Activated naive CD8-positive, alpha-beta T cell treated with anti-CD3 and anti-CD28 coated beads for 36 hours (primary cell): Measurements from ENCODE around the gene DLGAP5. TPM values are rescaled to one million over a fixed set of nuclear protein-coding genes. Genes with fewer than 3 reads are reported as not detected.

ENCODE experiments used
- DNase-seq: peaks from one replicate; pipeline ENCODE4 v3.0.0; 2021
- H3K27ac Mint-ChIP-seq: one replicate; pipeline ENCODE4 v1.8.0; 2022; ENCODE audit warnings: mild to moderate bottlenecking, moderate library complexity, mixed read lengths
- H3K27me3 Mint-ChIP-seq: one replicate; pipeline ENCODE4 v1.8.0; 2022; ENCODE audit warnings: mild to moderate bottlenecking, mixed read lengths
- H3K36me3 Mint-ChIP-seq: one replicate; pipeline ENCODE4 v1.8.0; 2021; ENCODE audit warnings: mild to moderate bottlenecking, mixed read lengths
- H3K4me1 Mint-ChIP-seq: one replicate; pipeline ENCODE4 v1.8.0; 2021; ENCODE audit warnings: mixed read lengths
- H3K4me3 Mint-ChIP-seq: one replicate; pipeline ENCODE4 v1.8.0; 2022; ENCODE audit warnings: mild to moderate bottlenecking, moderate library complexity, mixed read lengths
- H3K9me3 Mint-ChIP-seq: one replicate; pipeline ENCODE4 v1.8.0; 2022; ENCODE audit warnings: mixed read lengths
- total RNA-seq, 2 experiments: library from RNA; stranded (reverse); gene quantifications; one replicate each; pipeline ENCODE4 v1.2.3, GENCODE V29; 2021

The DLGAP5 gene
- total RNA-seq, 2 experiments from 2014 or later: 68.0 to 69.2 TPM

DNA sequence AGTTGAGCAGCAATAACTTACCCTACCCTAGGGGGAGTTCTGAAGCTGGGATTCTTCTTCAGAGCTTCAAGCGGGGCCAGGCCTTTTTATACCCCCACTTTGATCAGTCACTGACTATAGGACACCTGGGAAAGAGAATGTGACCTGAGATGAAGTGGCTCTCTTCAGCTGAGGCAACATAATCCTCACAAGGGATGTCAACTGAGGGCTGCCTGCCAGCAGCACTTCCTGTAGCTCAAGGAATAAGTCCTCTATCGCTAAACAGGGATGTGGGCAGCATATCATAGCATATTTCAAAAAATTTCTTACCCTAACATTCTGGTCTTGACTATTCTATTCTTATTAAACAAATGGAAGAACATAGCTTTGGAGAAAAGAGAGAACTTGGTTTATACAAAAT is 45.0 kb downstream of the DLGAP5 start:
- Mint-ChIP-seq H3K27me3 (peaks cover 3% of the 10 kb centered on the region), H3K36me3 (peaks cover 38% of the 10 kb centered on the region), H3K27ac (no peak overlapping the region), H3K4me3 (no peak overlapping the region), H3K9me3 (no peaks in the 10 kb centered on the region), H3K4me1 (peaks cover 5% of the 10 kb centered on the region)
- DNase-seq: no peak

DNA sequence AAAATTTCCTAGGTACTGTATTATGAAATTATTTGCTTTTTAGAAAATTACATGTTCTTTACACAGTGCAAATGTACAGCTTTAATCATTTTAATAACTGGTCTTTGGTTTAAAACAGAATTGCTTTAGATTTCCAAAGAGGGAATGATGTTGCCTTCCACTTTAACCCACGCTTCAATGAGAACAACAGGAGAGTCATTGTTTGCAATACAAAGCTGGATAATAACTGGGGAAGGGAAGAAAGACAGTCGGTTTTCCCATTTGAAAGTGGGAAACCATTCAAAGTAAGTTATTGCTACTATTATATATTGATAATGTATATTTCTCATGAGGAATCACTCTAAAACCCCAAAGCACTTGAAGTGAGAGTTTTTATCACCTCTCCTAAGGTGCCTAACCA is 48.9 kb downstream of the DLGAP5 start:
- no peak overlapping the region for H3K27ac Mint-ChIP-seq
- H3K27me3 Mint-ChIP-seq: peaks cover 3% of the 10 kb centered on the region
- no peaks in the 10 kb centered on the region for H3K9me3 Mint-ChIP-seq
- no peak overlapping the region for H3K4me3 Mint-ChIP-seq
- peaks cover 39% of the 10 kb centered on the region for H3K36me3 Mint-ChIP-seq
- no peak for DNase-seq
- peaks cover 5% of the 10 kb centered on the region for H3K4me1 Mint-ChIP-seq

DNA sequence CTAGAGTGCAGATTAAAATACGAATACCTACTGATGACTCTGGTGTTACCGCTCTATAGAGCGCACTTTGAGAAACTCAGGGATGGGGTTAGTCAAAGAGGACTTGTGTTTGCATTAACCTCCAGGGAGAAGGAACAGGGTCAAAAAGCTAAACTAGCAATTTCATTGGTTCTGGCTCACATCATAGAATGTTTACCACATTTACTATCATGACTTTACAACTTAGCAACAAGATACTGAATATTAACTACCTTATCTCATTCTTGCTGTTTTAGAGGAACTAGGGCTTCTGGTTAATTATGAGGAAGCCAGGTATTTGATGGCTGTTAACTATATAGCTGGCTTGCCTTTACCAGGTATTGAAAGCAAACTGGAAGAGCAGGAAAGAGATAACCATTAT is 49.6 kb downstream of the DLGAP5 start:
- Mint-ChIP-seq H3K27ac (no peak overlapping the region), H3K27me3 (peaks cover 4% of the 10 kb centered on the region), H3K9me3 (no peaks in the 10 kb centered on the region), H3K4me3 (no peak overlapping the region), H3K4me1 (peaks cover 5% of the 10 kb centered on the region), H3K36me3 (peaks cover 36% of the 10 kb centered on the region)
- DNase-seq: no peak

GRCh38 chr14:55139696-55140509 is 51.5 kb downstream of the DLGAP5 start:
- H3K27me3 Mint-ChIP-seq: peaks cover 6% of the 10 kb centered on the region
- H3K9me3 Mint-ChIP-seq: no peaks in the 10 kb centered on the region
- no peak for DNase-seq
- no peak overlapping the region for H3K4me3 Mint-ChIP-seq
- peaks cover 4% of the 10 kb centered on the region for H3K4me1 Mint-ChIP-seq
- H3K27ac Mint-ChIP-seq: no peak overlapping the region
- peaks cover 29% of the 10 kb centered on the region for H3K36me3 Mint-ChIP-seq

DNA sequence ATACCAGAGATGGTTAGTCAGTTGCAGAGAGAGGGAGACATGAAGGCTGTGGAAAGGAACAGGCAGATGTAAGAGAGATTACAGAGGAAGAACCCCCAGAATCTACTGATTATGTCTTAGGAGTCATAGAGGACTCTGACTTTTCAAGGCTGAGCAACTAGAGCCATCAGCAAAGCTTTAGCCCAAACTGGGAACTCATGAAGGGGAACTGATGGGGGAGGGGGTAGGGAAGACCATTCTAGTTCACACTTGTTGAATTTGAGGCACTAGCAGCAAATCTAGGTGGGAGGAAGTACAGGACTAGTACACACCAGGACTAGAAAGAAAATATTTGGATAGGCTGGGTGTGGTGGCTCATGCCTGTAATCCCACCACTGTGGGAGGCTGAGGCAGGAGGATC is 52.2 kb downstream of the DLGAP5 start:
- Mint-ChIP-seq H3K4me1 (peaks cover 4% of the 10 kb centered on the region), H3K27ac (no peak overlapping the region), H3K4me3 (no peak overlapping the region), H3K27me3 (peaks cover 6% of the 10 kb centered on the region), H3K9me3 (no peaks in the 10 kb centered on the region), H3K36me3 (peaks cover 24% of the 10 kb centered on the region)
- no peak for DNase-seq

- Mint-ChIP-seq H3K9me3 (no peaks in the 10 kb centered on the region), H3K27me3 (peaks cover 3% of the 10 kb centered on the region), H3K36me3 (peaks cover 15% of the 10 kb centered on the region), H3K27ac (no peak overlapping the region), H3K4me3 (no peak overlapping the region), H3K4me1 (no peaks in the 10 kb centered on the region)
- no peak for DNase-seq
Measured at GRCh38 chr14:55138091-55138490, 53.3 kb downstream of the DLGAP5 start.

DNA sequence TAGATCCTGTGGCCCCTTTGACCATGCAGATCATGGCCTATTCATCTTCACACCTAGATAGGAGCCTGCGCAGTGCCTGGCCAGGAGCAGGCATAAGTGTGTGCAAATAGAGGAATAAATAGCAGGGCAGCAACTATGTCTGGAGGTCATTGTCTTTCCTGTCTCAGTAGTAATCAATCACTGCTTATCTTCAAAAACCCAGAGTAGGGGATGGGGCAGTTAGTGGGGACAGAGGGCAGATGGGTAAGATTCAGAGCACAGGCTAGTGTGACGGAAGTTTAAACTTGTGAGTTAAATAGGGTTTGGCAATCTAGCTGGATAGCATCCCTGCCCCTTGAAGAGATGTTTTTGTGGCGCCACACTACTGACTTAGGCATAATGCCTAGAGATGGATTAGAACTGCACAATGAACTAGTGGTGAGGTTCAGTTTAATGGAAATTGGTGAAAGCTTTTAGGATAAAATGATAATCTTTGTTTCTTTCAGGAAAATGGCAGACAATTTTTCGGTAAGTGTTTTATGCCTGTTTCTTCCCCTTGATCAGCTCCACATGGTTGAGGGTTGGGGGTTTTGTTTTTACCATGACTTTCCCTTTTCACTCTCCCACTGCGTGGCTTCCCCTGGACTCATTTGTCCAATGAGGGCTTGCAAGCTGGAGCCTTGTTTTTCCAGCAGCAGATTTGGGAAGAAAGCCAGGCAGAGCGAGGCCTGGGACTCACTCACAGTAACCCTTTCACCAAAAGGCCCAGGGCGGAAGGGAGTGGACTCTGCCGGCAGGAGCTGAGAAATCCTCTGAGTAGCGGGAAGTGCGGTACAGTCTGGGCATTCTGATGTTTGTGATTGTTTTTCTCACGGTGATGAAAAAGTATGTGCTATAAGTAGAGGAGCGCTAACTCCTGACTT is 54.2 kb downstream of the DLGAP5 start:
- Mint-ChIP-seq H3K36me3 (peaks cover 14% of the 10 kb centered on the region), H3K9me3 (no peaks in the 10 kb centered on the region), H3K4me1 (no peaks in the 10 kb centered on the region), H3K27ac (no peak overlapping the region), H3K27me3 (peaks cover 9% of the 10 kb centered on the region), H3K4me3 (no peak overlapping the region)
- no peak for DNase-seq

GRCh38 chr14:55136241-55136640 is 55.1 kb downstream of the DLGAP5 start:
- Mint-ChIP-seq H3K27me3 (peaks cover 16% of the 10 kb centered on the region), H3K9me3 (no peaks in the 10 kb centered on the region), H3K36me3 (peaks cover 7% of the 10 kb centered on the region)

DNA sequence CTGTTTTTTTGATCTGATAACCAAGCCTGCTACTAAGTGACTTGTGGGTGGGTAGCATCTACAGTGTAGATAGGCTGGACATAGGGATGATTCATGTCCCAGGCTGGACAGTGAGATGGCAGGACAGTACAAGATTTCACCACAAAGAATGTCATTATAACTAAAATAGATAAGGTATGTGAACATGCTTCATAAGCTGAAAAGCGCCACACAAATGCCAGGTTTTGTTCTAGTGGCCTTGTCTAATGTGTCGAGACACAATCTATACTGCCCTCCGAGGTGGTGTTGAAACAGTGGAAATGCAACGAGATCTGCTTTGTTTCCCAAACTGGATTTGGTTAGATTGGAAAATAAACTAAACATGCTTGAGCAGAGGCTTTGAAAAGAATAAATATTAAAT is 58.0 kb downstream of the DLGAP5 start:
- Mint-ChIP-seq H3K9me3 (no peaks in the 10 kb centered on the region), H3K4me1 (peaks cover 5% of the 10 kb centered on the region), H3K27ac (no peak overlapping the region), H3K4me3 (no peak overlapping the region), H3K36me3 (no peaks in the 10 kb centered on the region), H3K27me3 (peaks cover 36% of the 10 kb centered on the region)
- DNase-seq: no peak

More at GRCh38 chr14:55136241-55136640, 55.1 kb downstream of the DLGAP5 start:
- no peak overlapping the region for H3K4me3 Mint-ChIP-seq
- DNase-seq: no peak
- H3K27ac Mint-ChIP-seq: no peak overlapping the region
- no peaks in the 10 kb centered on the region for H3K4me1 Mint-ChIP-seq

DNA sequence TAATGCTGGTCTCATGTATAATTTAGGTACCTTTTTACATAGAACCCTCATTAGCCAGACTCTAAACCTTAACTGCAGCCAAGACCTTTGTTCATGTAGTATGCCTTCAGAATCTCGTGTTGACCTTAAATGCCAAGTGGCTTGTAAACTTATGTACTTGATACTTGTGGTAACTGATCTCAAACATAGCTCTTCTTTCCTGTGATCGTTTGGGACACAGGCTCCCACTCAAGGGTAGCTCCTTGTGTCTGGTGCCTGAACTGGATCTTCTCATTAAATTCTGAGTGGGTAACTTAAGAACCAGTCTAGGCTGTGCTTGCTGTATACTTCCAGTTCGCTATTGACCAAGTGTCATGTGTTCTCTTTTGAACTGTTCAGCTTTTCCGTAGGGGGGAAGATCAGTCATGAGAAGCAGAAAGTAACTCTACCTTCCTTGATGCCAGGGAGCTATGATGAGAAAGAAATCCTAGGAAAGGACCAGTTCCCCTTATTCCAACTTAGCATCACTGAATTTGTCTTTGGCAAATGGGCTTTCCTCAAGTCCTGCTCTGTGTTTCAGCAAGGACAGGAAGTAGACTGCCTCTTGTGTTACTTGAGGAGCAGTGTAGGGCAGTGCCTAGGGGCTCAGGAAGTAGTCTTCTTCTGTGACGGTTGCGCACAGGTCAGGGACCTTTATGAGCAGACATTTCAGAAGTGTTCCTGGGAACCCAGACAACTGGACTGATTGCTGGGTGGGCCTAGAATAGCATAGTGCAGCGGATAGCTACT is 59.8 kb downstream of the DLGAP5 start:
- Mint-ChIP-seq H3K27ac (no peak overlapping the region), H3K4me1 (peaks cover 5% of the 10 kb centered on the region), H3K4me3 (no peak overlapping the region), H3K9me3 (no peaks in the 10 kb centered on the region), H3K36me3 (no peaks in the 10 kb centered on the region), H3K27me3 (peaks cover 49% of the 10 kb centered on the region)
- no peak for DNase-seq

GRCh38 chr14:55130196-55130550 is 61.2 kb downstream of the DLGAP5 start:
- Mint-ChIP-seq H3K36me3 (no peaks in the 10 kb centered on the region), H3K27ac (no peak overlapping the region), H3K4me1 (peaks cover 8% of the 10 kb centered on the region), H3K9me3 (no peaks in the 10 kb centered on the region), H3K27me3 (peaks cover 49% of the 10 kb centered on the region), H3K4me3 (peak overlapping the region; percentile 56)
- DNase-seq: no peak

- no peaks in the 10 kb centered on the region for H3K9me3 Mint-ChIP-seq
- no peak overlapping the region for H3K27ac Mint-ChIP-seq
- H3K27me3 Mint-ChIP-seq: peaks cover 49% of the 10 kb centered on the region
- peaks cover 8% of the 10 kb centered on the region for H3K4me1 Mint-ChIP-seq
- peak; percentile 46 for DNase-seq
- H3K4me3 Mint-ChIP-seq: peak overlapping the region; percentile 56
- no peaks in the 10 kb centered on the region for H3K36me3 Mint-ChIP-seq
Measured at GRCh38 chr14:55129428-55130195, 61.8 kb downstream of the DLGAP5 start.

- Mint-ChIP-seq H3K4me3 (peak within 1 kb of the TSS; percentile 66), H3K9me3 (no peaks in the 10 kb centered on the region), H3K27ac (no peak within 1 kb of the TSS), H3K4me1 (peaks cover 8% of the 10 kb centered on the region), H3K27me3 (peaks cover 49% of the 10 kb centered on the region), H3K36me3 (no peaks in the 10 kb centered on the region)
- peak; percentile 30 for DNase-seq
Measured at GRCh38 chr14:55129086-55129427, 62.3 kb downstream of the DLGAP5 start, which contains the start of gene LGALS3. Gene LGALS3, plus strand, starts transcription at chr14:55129252. Its CDS starts 8,122 bp downstream, at chr14:55137374.

- peaks cover 8% of the 10 kb centered on the region for H3K4me1 Mint-ChIP-seq
- no peak overlapping the region for H3K27ac Mint-ChIP-seq
- no peaks in the 10 kb centered on the region for H3K36me3 Mint-ChIP-seq
- no peaks in the 10 kb centered on the region for H3K9me3 Mint-ChIP-seq
- peak overlapping the region; percentile 66 for H3K4me3 Mint-ChIP-seq
- H3K27me3 Mint-ChIP-seq: peaks cover 49% of the 10 kb centered on the region
- no peak for DNase-seq
Measured at GRCh38 chr14:55128386-55129085, 62.8 kb downstream of the DLGAP5 start.
